NB4 (cell line): ENCODE data around the gene PPP1R3C.

Experiments used
- DNase-seq: peaks from one replicate; pipeline ENCODE4 v3.0.0; 2010; ENCODE audit warnings: low read depth
- H3K4me3 ChIP-seq: one replicate; pipeline ENCODE4 v1.5.1; 2011; ENCODE audit warnings: mild to moderate bottlenecking, low read depth, low read length, moderate library complexity
- MYC ChIP-seq: IDR thresholded peaks from 2 replicates; pipeline ENCODE4 v1.6.1; 2011; ENCODE audit warnings: low read depth, low read length
- POLR2A ChIP-seq: IDR thresholded peaks from 2 replicates; pipeline ENCODE4 v1.6.1; 2011; ENCODE audit warnings: mild to moderate bottlenecking; ENCODE audit not compliant: insufficient read length; ENCODE audit errors: extremely low read depth
- TF ChIP-seq, protein P1 (sequence below): IDR thresholded peaks from one replicate; pipeline ENCODE4 v1.5.1; 2012; ENCODE audit warnings: low read depth, low read length
- TF ChIP-seq, protein P2 (sequence below): IDR thresholded peaks from 2 replicates; pipeline ENCODE4 v1.6.1; 2011; ENCODE audit warnings: low read depth, low read length

Gene PPP1R3C

DNA sequence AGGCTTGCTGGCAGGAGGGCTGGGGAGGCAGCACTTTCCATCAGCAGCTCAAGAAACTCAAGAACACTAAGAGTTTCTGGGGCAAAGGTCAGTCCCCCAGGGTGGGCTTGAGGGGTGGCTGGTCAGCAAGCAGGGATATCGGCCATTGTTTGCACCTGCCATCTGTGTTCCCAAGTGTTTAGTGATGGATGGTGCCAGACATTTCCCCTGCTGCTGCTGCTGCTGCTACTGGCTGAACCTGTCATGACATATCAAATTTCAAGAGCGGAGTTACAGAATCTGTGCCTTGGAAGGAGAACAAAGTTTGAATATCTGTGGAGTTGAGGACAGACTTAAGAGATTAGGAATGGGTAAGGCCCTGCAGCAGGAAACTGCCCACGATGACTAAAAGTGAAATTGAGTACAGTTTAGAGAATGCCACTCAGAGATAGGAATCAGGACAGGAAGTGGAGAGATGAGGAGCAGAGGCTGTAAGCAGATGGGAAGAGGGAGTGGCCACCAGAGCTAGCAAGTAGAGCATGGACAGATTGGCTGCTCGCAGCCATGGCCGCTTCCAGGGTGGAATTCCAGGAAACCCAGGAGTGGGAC is 39.2 kb upstream of the PPP1R3C start:
- DNase-seq = peak; percentile 8
- TF ChIP-seq MYC = no peak
- TF ChIP-seq, protein P1, sequence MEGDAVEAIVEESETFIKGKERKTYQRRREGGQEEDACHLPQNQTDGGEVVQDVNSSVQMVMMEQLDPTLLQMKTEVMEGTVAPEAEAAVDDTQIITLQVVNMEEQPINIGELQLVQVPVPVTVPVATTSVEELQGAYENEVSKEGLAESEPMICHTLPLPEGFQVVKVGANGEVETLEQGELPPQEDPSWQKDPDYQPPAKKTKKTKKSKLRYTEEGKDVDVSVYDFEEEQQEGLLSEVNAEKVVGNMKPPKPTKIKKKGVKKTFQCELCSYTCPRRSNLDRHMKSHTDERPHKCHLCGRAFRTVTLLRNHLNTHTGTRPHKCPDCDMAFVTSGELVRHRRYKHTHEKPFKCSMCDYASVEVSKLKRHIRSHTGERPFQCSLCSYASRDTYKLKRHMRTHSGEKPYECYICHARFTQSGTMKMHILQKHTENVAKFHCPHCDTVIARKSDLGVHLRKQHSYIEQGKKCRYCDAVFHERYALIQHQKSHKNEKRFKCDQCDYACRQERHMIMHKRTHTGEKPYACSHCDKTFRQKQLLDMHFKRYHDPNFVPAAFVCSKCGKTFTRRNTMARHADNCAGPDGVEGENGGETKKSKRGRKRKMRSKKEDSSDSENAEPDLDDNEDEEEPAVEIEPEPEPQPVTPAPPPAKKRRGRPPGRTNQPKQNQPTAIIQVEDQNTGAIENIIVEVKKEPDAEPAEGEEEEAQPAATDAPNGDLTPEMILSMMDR = no peak
- TF ChIP-seq, protein P2, sequence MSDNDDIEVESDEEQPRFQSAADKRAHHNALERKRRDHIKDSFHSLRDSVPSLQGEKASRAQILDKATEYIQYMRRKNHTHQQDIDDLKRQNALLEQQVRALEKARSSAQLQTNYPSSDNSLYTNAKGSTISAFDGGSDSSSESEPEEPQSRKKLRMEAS = no peak
- no peak for TF ChIP-seq POLR2A
- H3K4me3 ChIP-seq = no peak overlapping the region

DNA sequence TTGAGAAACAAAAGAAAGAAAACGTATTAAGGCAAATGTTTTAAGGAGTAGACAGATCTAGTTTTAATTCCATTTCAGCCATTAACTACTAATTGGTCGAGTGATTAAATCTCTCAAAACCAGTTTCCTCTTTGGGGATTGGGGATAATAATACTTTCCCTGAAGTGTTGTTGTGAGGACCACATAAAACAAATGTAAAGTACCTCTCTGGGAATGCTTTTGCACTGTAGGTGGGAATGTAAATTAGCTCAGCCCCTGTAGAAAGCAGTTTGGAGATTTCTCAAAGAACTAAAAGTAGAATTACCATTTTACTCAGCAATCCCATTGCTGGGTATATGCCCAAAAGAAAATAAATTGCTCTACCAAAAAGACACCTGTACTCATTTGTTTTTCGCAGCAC is 36.0 kb upstream of the PPP1R3C start:
- no peak for DNase-seq
- no peak overlapping the region for H3K4me3 ChIP-seq
- no peak for TF ChIP-seq POLR2A
- TF ChIP-seq, protein P2 = no peak
- TF ChIP-seq, protein P1 = no peak
- no peak for TF ChIP-seq MYC

DNA sequence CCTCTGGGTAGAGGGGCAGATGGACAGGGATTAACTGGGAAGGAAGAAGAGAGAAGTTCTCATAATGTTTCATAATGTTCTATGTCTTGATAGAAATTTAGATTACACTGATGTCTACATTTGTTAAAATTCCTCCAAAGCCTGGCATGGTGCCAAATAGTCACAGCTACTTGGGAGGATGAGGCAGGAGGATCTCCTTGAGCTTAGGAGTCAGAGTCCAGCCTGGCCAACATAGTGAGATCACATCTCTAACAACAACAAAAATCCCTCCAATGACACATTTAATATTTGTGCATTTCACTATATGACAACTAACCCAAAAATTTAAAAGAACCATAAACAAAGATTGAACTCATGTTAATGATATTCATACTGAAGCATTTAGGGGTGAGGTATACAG is 33.0 kb upstream of the PPP1R3C start:
- TF ChIP-seq, protein P1 = no peak
- no peak for TF ChIP-seq POLR2A
- TF ChIP-seq MYC = no peak
- TF ChIP-seq, protein P2 = no peak
- no peak for DNase-seq
- no peak overlapping the region for H3K4me3 ChIP-seq

DNA sequence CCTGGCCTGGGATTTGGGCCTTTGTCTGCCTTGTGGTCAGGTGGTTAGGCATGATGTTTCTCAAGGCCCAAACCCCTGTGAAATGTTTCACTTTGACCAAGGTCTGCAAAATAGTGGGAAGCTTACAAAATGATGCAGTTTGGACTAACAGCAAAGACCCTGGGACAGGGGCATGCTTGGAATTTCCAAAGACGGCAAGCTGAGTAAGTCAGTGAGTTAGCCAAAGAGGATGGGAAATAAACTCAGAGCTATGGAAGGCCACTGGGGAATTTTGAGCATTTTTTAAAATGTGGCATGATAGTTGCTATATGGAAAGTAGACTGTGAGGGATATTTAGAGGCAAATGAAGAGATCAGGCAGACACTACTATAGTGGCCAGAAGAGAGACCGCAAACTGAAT is 31.6 kb upstream of the PPP1R3C start:
- no peak overlapping the region for H3K4me3 ChIP-seq
- no peak for DNase-seq
- TF ChIP-seq, protein P1 = no peak
- TF ChIP-seq MYC (no peak), POLR2A (no peak)
- TF ChIP-seq, protein P2 = no peak

DNA sequence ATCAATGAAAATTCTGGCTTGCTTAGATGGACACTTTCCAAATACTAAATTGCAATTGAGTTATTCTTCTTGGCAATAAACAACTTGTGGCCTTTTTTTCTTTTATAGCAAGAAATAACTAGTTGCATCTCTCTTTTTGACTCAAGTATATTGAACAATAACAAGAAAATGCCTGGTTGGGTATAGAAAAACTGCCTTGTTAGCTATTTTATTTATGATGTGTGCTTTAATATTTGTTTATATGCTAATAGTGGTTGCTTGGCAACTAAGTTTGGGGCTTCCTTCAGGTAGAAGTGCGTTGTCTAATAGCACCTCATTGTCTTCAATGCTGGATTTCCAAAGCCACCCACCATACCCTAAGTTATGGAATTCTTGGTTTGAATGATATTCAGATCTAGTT is 30.1 kb upstream of the PPP1R3C start:
- no peak overlapping the region for H3K4me3 ChIP-seq
- TF ChIP-seq MYC (no peak), POLR2A (no peak)
- TF ChIP-seq, protein P1 = no peak
- DNase-seq = no peak
